ENCODE data around the gene MRTFB. TPM values are rescaled to one million over a fixed set of nuclear protein-coding genes. Genes with fewer than 3 reads are reported as not detected.

The MRTFB gene
- total RNA-seq, 1 experiment from 2014 or later, result 90.5 TPM

GRCh38 chr16:14242769-14243168, 171.7 kb downstream of the MRTFB start:
- no peaks in the 10 kb centered on the region for H3K4me1 ChIP-seq (ENCODE audit: control insufficient read depth, insufficient read depth, low read length)
- no peaks in the 10 kb centered on the region for H3K27me3 ChIP-seq (ENCODE audit: control insufficient read depth, insufficient read depth, low read length)
- intact Hi-C loops (cut with micrococcal nuclease; ENCODE audit: unreplicated experiment), result loop anchor here (10.0 kb wide), 2 partner anchors 282 to 318 kb away; partner anchors contain the start of gene ERCC4
- TF ChIP-seq CTCF (IDR thresholded peaks at IDR 0.05) (no peak), TCF7L2 (IDR thresholded peaks at IDR 0.05; ENCODE audit: low read depth, low read length) (no peak), POLR2AphosphoS5 (IDR thresholded peaks at IDR 0.05; ENCODE audit: low read depth, low read length) (no peak), SIN3A (IDR thresholded peaks at IDR 0.05; ENCODE audit: borderline replicate concordance, insufficient read depth, low read depth, low read length) (no peak), REST (IDR thresholded peaks at IDR 0.05; ENCODE audit: insufficient read depth in 1 of 2, low read depth in 2 of 2, low read length in 1 of 2) (no peak)
- no TSS peak for BruUV-seq (replicated peaks)
- ChIA-PET CTCF (no interaction called here), POLR2A (no interaction called here)
- in situ Hi-C loops (cut with HindIII; ENCODE audit: low pct_unique_long_range_greater_than_20kb, low sequenced_read_pairs), result loop anchor here (25.0 kb wide), 1 partner anchor 305 kb away; no protein-coding TSS in a partner anchor
- no peak for ATAC-seq
- no peak overlapping the region for H3K27ac ChIP-seq (ENCODE audit: low read length)
- no peak overlapping the region for H3K4me3 ChIP-seq (ENCODE audit: low read depth in 2 of 2, low read length in 2 of 2)
- DNase-seq (ENCODE audit: low read depth, low spot score), result no peak
- no peaks in the 10 kb centered on the region for H3K9me3 ChIP-seq (ENCODE audit: control insufficient read depth, insufficient read depth, low read depth, low read length)
- peaks cover 23% of the 10 kb centered on the region for H3K36me3 ChIP-seq (ENCODE audit: control insufficient read depth, insufficient read depth, low read length)

GRCh38 chr16:14244196-14245010, 173.3 kb downstream of the MRTFB start:
- intact Hi-C loops (cut with micrococcal nuclease; ENCODE audit: unreplicated experiment) (loop anchor here (10.0 kb wide), 2 partner anchors 280 to 320 kb away; partner anchors contain the start of gene ERCC4), in situ Hi-C loops (cut with HindIII; ENCODE audit: low pct_unique_long_range_greater_than_20kb, low sequenced_read_pairs) (loop anchor here (25.0 kb wide), 1 partner anchor 307 kb away; no protein-coding TSS in a partner anchor)
- no peak for ATAC-seq
- Histone ChIP-seq H3K9me3 (ENCODE audit: control insufficient read depth, insufficient read depth, low read depth, low read length) (no peaks in the 10 kb centered on the region), H3K36me3 (ENCODE audit: control insufficient read depth, insufficient read depth, low read length) (peaks cover 34% of the 10 kb centered on the region), H3K4me3 (ENCODE audit: low read depth in 2 of 2, low read length in 2 of 2) (no peak overlapping the region), H3K4me1 (ENCODE audit: control insufficient read depth, insufficient read depth, low read length) (no peaks in the 10 kb centered on the region), H3K27ac (ENCODE audit: low read length) (no peak overlapping the region), H3K27me3 (ENCODE audit: control insufficient read depth, insufficient read depth, low read length) (no peaks in the 10 kb centered on the region)
- TF ChIP-seq SIN3A (IDR thresholded peaks at IDR 0.05; ENCODE audit: borderline replicate concordance, insufficient read depth, low read depth, low read length), result no peak
- no peak for TF ChIP-seq REST (IDR thresholded peaks at IDR 0.05; ENCODE audit: insufficient read depth in 1 of 2, low read depth in 2 of 2, low read length in 1 of 2)
- TF ChIP-seq CTCF (IDR thresholded peaks at IDR 0.05), result no peak
- no peak for TF ChIP-seq POLR2AphosphoS5 (IDR thresholded peaks at IDR 0.05; ENCODE audit: low read depth, low read length)
- no peak for TF ChIP-seq TCF7L2 (IDR thresholded peaks at IDR 0.05; ENCODE audit: low read depth, low read length)
- DNase-seq (ENCODE audit: low read depth, low spot score), result no peak
- BruUV-seq (replicated peaks), result no TSS peak
- ChIA-PET CTCF (no interaction called here), POLR2A (no interaction called here)
